Midbrain (tissue), 1 donor: ENCODE data around the gene P2RY2.

Experiments
- DNase-seq: peaks from one replicate; lab custom pipeline; 2025; lab: John Stamatoyannopoulos, UW

The P2RY2 gene

GRCh38 chr11:73244589-73245240 lies 26.6 kb downstream of the P2RY2 start:
- no peak for DNase-seq

GRCh38 chr11:73245461-73245860 lies 27.4 kb downstream of the P2RY2 start:
- no peak for DNase-seq

GRCh38 chr11:73246303-73246702 lies 28.2 kb downstream of the P2RY2 start:
- DNase-seq = no peak

GRCh38 chr11:73248526-73249185 lies 30.6 kb downstream of the P2RY2 start:
- DNase-seq = no peak

GRCh38 chr11:73249304-73249703 lies 31.2 kb downstream of the P2RY2 start:
- no peak for DNase-seq

- no peak for DNase-seq
Measured at GRCh38 chr11:73249853-73250783, 32.0 kb downstream of the P2RY2 start.

- DNase-seq = no peak
Measured at GRCh38 chr11:73252577-73253191, 34.6 kb downstream of the P2RY2 start.

GRCh38 chr11:73257342-73258103 lies 39.4 kb downstream of the P2RY2 start:
- DNase-seq = no peak

GRCh38 chr11:73258104-73259035 lies 40.3 kb downstream of the P2RY2 start:
- no peak for DNase-seq

GRCh38 chr11:73259406-73260126 lies 41.5 kb downstream of the P2RY2 start:
- no peak for DNase-seq

GRCh38 chr11:73260127-73260457 lies 42.0 kb downstream of the P2RY2 start:
- DNase-seq = no peak

- no peak for DNase-seq
Measured at GRCh38 chr11:73262851-73263495, 44.9 kb downstream of the P2RY2 start.

- no peak for DNase-seq
Measured at GRCh38 chr11:73263640-73264039, 45.6 kb downstream of the P2RY2 start.

- no peak for DNase-seq
Measured at GRCh38 chr11:73265278-73265810, 47.3 kb downstream of the P2RY2 start.

- no peak for DNase-seq
Measured at GRCh38 chr11:73265853-73266645, 48.0 kb downstream of the P2RY2 start.

- no peak for DNase-seq
Measured at GRCh38 chr11:73266646-73267020, 48.6 kb downstream of the P2RY2 start.

GRCh38 chr11:73267122-73267846 lies 49.2 kb downstream of the P2RY2 start:
- no peak for DNase-seq
